ENCODE data around the gene C3orf80. TPM values are rescaled to one million over a fixed set of nuclear protein-coding genes. Genes with fewer than 3 reads are reported as not detected.
"Not testable (repeated sequence)": the region's sequence is repeated elsewhere in the genome, so short reads cannot be mapped to it uniquely, and the experiment has no call there.

The C3orf80 gene
- total RNA-seq, result 0.87 TPM
- long read RNA-seq, result 0 reads

DNA sequence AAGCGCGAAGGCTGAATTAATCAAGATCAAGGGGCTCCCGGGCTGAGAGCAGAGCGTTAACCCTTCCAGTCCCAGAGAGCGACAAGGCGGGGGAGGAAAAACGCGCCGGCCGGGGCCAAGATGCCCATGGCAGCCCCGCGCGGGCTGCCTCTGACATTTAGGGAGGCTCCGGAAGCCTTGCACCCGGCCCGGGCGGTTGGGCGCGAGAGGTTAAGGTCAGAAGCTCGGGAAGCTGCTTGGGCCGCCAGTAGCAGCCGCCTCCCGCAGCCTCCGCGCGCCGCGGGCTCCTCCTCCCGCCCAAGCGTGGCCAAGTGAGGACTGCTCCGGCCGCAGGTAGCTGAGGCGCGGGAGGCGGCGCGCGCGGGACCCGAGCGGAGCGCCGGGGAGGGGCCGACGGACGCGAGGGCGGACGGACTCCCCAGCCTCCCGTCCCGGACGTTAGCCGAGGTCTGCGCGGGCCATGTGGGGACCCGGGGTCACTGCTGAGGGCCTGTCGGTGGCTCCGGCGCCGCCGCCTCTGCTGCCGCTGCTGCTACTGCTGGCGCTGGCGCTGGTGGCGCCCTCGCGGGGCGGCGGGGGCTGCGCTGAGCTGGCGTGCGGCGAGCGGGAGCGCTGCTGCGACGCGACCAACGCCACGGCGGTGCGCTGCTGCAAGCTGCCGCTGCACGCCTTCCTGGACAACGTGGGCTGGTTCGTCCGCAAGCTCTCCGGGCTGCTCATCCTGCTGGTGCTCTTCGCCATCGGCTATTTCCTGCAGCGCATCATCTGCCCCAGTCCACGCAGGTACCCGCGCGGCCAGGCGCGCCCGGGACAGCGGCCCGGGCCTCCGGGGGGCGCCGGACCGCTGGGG, at the start of gene C3orf80:
TSS of gene C3orf80 (plus strand) at position 247 of the 850 bp plus-strand sequence. CDS start at position 461, 214 bp downstream.
- DNase-seq (ENCODE audit: low spot score), result no peak

DNA sequence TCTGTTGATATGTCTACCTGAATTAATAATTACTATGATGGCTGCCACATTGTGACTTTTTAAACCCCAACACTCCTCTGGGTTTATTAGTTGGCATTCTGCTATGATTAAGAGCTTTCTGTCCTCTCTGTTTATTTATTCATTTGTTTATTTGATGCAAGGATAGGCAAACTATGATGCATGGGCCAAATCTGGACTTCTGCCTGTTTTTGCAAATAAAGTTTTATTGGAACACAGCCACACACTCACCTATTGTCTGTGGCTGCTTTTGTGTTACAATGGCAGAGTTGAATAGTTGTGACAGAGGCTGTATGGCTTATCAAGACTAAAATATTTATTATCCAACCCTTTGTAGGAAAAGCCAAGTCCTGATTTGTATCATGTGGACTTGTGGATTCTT, 48.3 kb upstream of the C3orf80 start:
- no peak for DNase-seq (ENCODE audit: low spot score)

DNA sequence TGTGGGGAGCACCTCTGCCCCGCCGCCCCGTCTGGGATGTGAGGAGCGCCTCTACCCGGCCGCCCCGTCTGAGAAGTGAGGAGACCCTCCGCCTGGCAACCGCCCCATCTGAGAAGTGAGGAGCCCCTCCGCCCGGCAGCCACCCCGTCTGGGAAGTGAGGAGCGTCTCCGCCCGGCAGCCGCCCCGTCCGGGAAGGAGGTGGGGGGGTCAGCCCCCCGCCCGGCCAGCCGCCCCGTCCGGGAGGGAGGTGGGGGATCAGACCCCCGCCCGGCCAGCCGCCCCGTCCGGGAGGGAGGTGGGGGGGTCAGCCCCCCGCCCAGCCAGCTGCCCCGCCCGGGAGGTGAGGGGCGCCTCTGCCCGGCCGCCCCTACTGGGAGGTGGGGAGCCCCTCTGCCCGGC, 46.6 kb upstream of the C3orf80 start:
- not testable (repeated sequence) for DNase-seq (ENCODE audit: low spot score)

DNA sequence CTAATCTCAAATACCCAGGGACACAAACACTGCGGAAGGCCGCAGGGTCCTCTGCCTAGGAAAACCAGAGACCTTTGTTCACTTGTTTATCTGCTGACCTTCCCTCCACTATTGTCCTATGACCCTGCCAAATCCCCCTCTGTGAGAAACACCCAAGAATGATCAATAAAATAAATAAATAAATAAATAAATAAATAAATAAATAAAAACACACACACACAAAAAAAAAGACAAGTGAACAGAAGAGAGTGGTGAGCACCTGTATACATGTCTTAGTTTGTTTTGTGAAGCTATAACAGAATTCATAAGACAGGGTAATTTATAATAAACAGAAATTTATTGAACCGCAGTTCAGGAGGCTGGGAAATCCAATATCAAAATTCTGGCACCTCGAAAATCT, 45.8 kb upstream of the C3orf80 start:
- DNase-seq (ENCODE audit: low spot score), result not testable (repeated sequence)

DNA sequence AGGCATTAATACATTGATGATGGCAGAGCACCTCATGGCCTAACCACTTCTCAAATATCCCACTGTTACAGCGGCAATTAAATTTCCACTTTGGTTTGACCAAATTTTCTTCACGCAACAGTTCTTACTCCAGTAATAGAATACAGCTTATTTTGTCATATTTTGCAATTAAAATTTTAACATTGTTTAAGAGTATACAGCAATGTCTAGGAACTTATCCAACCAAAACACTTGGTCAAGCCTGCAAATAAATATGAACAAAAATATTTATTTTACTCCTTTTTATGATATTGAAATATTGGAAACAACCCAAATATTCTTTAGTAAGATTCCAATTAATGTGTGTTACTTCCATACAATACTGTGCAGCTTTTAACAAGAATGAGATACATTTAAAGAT, 45.3 kb upstream of the C3orf80 start:
- DNase-seq (ENCODE audit: low spot score), result no peak

DNA sequence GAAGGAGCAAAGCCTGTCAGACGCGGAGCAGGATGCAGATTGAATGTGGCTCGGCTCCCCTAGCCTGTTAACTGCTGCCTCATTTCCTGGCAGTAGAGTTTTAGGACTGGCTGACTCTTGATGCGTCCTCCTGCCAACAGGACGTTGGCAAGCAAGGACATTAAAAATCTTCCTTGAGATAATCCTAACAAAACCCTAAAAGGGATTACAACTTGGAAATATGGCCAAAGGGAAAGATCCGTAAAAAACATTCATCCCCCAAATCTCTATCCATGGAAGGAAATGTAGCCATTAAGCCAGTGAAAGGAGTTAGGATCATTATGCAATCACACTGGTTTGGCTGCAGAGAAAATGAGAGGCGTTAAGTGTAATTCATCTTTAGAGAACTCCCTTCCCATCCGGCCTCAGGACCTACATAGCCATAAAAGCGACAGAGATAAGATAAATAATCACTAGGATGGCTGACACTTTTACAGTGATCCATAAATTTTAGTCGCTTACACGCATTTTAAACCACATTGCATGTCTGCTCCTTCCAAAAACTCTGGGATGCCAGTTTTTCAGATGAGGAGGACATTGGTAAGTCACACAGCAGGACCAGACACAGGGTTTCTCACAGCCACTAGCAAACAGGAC, 44.5 kb upstream of the C3orf80 start:
- no peak for DNase-seq (ENCODE audit: low spot score)

DNA sequence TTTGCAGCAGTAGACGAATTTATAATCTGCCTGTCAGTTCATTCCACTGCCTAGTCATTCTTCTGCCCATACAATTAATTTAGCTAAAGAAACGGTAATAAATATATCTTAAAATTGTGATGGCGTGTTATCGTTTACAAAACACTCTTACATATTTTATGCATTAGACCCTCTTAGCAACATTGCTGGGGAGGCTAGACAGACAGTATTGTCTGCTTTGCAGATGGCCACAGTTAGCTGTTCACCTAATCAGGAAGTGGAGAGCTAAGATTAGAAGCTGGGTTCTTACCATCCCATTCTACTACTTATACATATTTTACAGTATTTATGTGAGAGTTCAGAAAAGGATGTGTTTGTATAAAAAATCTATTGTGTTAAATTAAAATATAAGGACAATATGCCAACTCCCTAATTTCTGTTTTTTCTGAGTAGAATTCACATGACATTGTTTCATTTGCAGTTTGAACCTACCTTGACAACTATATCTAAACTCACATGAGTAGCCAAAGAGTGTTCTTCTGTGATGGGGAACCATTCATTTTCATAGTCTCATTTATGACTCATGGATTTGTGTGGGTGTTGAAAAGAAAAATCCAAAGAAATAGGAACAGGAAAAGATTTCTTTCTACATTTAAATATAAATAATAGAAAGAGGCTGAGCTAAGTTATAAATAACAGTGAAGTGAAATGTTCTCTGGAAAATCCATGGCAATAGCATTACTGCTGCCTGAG, 41.7 kb upstream of the C3orf80 start:
- no peak for DNase-seq (ENCODE audit: low spot score)

DNA sequence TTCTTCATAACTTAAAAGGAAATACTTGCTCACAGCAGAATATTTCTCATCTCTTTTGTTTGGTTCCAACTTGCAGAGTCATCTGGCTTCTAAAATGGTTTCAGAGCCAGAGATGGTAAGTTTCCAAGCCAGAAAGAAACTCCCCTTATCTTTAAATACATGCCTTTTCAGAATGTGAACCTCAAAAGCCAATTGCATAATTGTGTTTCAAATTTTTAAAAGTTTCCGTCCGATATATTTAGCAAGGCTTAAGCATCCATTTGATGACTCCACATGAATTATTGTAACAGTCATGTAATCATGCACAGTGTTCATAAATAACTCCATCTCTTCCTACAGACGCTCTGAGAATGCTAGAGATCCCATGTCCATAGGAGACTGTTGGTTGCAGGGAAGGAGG, 40.6 kb upstream of the C3orf80 start:
- DNase-seq (ENCODE audit: low spot score), result no peak

DNA sequence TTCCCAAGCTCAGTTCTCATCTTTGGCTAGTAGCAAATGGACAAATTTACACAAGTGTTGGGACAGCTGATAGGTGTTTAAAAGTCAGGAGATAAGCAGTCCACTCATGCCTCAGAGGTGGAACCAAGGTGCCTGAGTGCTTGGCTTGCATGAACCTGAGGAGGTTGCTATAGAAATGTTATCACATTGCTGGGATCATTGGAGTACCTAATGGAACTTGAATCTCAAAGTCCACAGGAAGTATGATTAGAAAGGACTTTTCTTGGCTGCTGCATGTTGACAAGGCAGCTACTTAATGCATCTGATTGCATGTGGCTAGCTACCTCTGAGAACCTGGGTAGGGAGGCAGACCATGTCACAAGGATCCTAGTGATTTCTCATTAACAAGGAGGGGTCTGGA, 39.5 kb upstream of the C3orf80 start:
- no peak for DNase-seq (ENCODE audit: low spot score)

DNA sequence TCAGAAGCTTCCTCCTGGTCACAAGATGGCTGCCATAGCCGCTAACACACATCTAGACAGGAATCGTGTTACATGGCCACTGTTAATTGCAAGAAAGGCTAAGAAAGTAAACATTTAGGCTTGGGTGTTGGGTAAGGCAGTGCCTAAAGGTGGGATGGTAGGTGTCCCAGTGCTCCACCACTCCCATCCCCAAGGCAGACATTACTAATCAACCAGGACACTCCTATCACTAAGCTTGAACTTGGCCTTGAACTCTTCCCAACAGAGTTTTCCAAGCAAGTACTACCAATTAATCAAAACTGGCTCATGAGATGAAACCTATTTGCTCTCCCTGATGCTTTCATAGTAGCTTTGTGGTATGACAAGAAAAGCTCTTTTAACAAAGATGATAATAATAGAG, 37.9 kb upstream of the C3orf80 start:
- no peak for DNase-seq (ENCODE audit: low spot score)

DNA sequence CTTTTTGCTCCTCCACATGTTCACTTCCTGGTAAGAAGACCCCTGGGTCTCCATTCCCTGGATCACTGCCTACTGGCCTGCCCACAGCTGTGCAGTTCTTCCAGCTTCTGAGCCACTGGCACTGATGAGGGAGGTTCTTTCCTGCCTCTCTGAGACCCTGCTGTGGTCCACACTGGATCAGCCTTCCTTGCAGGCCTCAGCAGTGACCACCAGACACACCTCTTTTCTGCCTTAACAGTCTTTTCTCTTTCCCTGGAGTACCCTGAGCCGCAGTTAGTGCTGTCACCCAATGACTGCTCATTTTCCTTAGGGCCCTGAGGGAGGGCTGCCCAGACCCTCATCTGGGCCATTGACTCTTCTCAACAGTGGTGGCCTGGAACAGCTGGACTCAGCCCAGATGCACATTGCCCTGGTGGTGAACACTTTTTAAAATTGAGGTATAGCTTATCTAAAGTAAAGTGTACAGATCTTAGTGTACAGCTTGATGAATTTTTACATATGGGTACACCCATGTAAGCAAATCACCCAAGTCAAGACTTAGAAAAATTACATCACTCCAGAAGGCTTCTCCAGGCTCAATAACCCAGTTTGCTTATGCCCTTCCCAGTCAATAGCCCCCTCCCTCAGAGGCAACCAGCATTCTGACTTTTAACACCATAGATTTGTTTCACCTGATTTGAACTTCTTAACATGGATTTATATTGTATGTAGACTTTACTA, 32.8 kb upstream of the C3orf80 start:
- DNase-seq (ENCODE audit: low spot score), result no peak

DNA sequence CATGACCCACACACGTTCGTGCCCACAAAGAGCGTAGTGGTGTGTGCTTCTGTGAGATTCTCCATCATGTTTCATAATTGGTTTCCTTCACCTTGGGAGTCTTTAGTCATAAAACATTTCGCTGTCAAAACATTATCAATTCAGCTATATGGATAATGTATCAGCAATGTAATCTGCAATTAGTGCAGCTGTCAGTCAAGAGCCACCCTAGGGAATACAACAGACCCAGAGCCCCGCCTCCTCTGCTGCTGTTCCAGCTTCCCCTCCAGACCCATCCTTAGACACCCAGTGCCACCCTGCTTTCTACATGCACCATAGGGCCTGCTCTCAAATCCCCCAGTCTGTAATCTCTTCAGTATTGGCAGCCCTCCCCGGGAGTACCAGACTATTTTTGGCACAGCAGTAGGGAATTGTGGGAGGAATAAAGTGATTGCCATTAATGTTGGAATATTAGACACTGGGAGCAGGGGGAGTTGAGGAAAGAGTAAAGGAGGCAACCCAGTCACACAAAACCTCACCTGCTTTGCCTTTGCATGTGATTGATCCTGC, 31.5 kb upstream of the C3orf80 start:
- DNase-seq (ENCODE audit: low spot score), result no peak

DNA sequence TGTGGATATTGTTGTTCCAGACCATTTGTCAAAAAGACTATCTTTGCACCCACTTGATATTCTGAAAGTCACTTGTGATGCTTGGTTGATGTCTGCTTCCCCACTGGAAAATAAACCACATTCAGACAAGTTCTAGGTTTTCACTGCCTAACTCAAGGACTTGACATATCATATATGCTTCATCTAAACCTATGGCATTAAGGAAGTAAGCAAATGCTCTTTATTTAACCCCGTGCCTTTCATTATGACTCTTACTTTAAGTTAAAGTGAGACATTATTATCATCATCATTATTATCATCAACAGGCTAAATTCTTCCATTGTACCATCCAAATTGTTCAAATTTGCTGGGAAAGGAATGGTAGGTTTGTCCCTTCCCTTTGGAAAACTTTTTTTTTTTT, 30.8 kb upstream of the C3orf80 start:
- no peak for DNase-seq (ENCODE audit: low spot score)

DNA sequence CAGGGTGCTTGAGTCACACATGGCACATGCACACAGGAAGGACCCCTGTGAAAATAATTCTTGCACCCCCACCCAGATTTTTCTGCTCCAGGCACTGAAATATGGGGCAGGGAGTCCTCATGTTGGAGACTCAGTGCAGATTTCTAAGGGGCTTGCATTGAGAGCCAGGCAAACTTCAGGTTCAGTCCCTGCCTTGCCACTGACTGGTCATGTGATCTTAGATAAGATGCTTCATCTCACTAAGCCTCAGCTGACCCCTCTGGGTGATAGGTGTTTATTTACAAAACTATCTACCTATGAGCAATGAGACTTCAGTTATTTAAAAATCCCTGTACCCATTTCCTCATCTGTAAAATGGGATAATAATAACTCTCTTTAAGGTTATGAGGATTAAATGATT, 30.1 kb upstream of the C3orf80 start:
- no peak for DNase-seq (ENCODE audit: low spot score)

DNA sequence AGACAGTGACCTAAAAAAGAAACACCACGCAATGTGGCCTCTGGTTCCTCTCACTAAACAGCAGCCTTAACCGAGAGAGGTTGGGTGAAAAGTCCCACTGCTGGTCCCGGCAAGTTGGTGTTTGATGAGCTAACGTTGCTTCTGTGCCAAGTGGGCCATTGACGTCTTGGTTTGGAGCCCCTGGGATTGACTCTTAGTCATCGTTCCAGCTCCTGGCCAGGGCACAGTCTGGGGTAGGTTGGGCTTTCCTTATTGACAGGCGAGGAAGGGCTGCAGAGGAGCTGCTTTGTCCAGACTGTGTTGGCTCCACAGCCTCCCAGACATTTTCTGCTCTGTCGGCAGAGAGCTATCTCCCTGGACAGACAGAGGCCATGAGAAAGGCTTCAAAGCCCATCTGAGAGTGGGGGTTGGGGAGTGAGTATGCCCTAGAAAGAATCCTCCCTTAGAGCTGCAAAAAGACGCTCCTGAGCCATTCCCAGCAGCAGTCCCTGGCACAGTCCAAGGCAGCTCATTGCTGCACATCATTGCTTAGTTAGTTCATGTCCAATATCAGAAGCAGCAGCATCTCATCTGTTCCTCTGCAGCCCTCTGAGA, 28.6 kb upstream of the C3orf80 start:
- no peak for DNase-seq (ENCODE audit: low spot score)

DNA sequence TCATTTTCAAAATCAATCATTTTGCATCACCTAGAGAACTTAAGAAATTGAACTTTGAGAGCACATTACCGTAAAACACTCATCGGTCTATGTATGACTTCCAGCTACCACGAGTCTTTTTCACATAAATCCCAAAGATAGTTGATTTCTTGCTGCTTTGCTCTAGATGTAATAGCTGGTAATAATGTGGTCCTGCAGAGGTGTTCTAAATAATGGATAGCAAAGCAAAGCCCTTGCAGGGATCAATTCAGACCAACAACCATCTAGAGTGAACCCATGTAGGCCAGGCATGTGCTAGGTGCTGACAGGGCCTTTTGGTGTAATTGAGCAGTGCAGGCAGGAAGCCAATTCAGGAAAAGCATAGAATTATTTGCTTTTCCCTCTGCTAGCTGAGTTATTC, 26.1 kb upstream of the C3orf80 start:
- no peak for DNase-seq (ENCODE audit: low spot score)

DNA sequence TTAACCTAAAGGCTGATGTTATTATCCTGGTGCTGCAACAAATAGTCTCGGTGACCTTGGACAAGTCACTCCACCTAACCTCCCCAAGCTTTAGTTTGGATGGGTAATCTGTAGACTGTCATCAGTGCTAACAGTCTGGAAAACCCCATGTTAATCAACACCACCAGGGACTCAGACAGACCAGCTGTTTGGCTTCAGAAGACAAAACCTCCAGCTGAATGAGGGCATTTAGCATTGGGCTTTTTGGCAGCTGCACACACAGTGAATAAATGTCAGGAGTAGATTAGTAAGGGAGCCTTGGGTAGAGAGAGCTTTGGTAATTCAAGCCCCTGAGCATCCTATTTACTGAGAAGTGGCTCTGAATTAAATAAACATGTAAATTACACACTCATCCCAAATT, 24.9 kb upstream of the C3orf80 start:
- no peak for DNase-seq (ENCODE audit: low spot score)

DNA sequence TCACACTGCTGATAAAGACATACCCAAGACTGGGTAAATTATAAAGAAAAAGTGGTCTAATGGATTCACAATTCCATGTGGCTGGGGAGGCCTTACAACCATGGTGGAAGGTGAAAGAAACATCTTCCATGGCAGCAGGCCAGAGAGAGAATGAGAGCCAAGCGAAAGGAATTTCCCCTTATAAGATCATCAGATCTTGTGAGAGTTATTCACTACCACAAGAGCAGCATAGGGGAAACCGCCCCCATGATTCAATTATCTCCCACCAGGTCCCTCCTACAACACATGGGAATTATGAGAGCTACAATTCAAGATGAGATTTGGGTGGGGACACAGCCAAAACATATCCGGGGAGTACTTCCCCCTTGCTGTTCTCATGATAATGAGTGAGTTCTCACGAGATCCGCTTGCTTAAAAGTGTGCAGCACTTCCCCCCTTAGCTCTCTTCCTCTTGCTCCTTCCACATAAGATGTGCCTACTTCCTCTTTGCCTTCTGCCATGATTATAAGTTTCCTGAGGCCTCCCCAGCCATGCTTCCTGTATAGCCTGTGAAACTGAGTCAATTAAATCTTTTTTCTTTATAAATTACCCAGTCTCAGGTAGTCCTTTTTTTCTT, 20.7 kb upstream of the C3orf80 start:
- DNase-seq (ENCODE audit: low spot score), result not testable (repeated sequence)

DNA sequence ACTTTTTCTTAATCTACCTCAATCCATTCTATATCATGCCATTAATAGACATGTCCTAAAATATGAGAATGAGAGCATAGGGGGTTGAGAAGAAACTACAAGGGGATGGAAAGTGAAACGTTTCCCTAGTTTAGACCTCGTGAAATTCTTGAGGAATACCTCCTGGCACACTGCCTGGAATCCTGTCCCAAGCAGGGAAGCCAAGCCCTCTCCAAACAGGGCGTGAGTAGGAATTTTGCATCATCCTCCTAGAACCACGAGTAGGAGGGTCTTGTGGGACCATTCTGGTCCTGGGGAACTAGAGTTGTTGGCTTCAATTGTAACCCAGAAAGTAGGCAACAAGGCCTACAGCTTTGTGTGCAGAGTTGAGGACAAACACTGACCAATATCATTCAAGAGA, 19.6 kb upstream of the C3orf80 start:
- DNase-seq (ENCODE audit: low spot score), result no peak

DNA sequence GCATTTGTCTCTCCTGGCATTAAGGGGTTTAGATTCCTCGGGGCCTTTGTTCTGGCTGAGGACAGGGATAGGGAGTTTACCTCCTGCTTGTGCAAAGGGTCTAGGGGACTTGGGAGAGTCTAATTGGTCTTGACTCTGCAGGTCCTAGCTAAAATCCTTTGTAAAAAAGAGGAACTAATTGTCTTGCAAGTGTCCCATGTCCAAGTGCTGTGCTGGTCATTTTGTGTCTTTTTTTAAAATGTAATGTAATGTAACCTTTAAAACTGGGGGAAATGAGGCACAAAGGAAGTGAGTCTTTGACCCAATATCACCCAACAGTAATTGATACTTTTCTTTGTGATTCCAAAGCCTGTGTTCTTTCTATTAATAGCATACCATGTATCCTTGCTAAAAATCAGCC, 14.9 kb upstream of the C3orf80 start:
- no peak for DNase-seq (ENCODE audit: low spot score)

All from mesenteric fat pad (tissue), 1 donor.